ENCODE results near the gene PTPRN2. TPM values are rescaled to one million over a fixed set of nuclear protein-coding genes. Genes with fewer than 3 reads are reported as not detected.
"Not testable (repeated sequence)": the region's sequence is repeated elsewhere in the genome, so short reads cannot be mapped to it uniquely, and the experiment has no call there.

PTPRN2 gene
- total RNA-seq, 4 donors from 2014 or later, result 6.6 to 10.7 (median 8.2) TPM

- Histone ChIP-seq H3K36me3 (no peaks in the 10 kb centered on the region), H3K27me3 (no peaks in the 10 kb centered on the region), H3K9me3 (no peaks in the 10 kb centered on the region), H3K27ac (no peak overlapping the region), H3K4me3 (no peak overlapping the region), H3K4me1 (no peaks in the 10 kb centered on the region)
- no peak for DNase-seq (ENCODE audit: low spot score in 2 of 2)
- 70 to 77% methylated on average over 28 to 31 of the region's 32 CpGs for WGBS, 2 donors
- no peak for TF ChIP-seq EP300 (IDR thresholded peaks at IDR 0.05)
- no peak for TF ChIP-seq CTCF (IDR thresholded peaks at IDR 0.05)
- no peak for TF ChIP-seq POLR2A (IDR thresholded peaks at IDR 0.05)
Observed at GRCh38 chr7:157983502-157984422, 603.9 kb downstream of the PTPRN2 start.

GRCh38 chr7:157981778-157982177, 605.8 kb downstream of the PTPRN2 start:
- no peak overlapping the region for H3K27ac ChIP-seq
- H3K4me3 ChIP-seq, result no peak overlapping the region
- no peak for TF ChIP-seq EP300 (IDR thresholded peaks at IDR 0.05)
- TF ChIP-seq POLR2A (IDR thresholded peaks at IDR 0.05), result no peak
- no peak for TF ChIP-seq CTCF (IDR thresholded peaks at IDR 0.05)
- H3K27me3 ChIP-seq, result no peaks in the 10 kb centered on the region
- no peaks in the 10 kb centered on the region for H3K9me3 ChIP-seq
- DNase-seq (ENCODE audit: low spot score in 2 of 2), result no peak
- no peaks in the 10 kb centered on the region for H3K36me3 ChIP-seq
- WGBS, 2 donors, result 82 to 84% methylated on average over 5 of the region's 5 CpGs
- no peaks in the 10 kb centered on the region for H3K4me1 ChIP-seq

GRCh38 chr7:157980774-157981173, 606.8 kb downstream of the PTPRN2 start:
- no peak for DNase-seq (ENCODE audit: low spot score in 2 of 2)
- WGBS, 2 donors, result 48 to 56% methylated on average over 7 to 9 of the region's 9 CpGs
- Histone ChIP-seq H3K36me3 (no peaks in the 10 kb centered on the region), H3K9me3 (peaks cover 0 to 6% (median 0%) of the 10 kb centered on the region in 4 donors), H3K4me1 (no peaks in the 10 kb centered on the region), H3K4me3 (no peak overlapping the region), H3K27ac (no peak overlapping the region), H3K27me3 (no peaks in the 10 kb centered on the region)
- TF ChIP-seq POLR2A (IDR thresholded peaks at IDR 0.05) (no peak), CTCF (IDR thresholded peaks at IDR 0.05) (no peak), EP300 (IDR thresholded peaks at IDR 0.05) (no peak)

GRCh38 chr7:157980341-157980731, 607.3 kb downstream of the PTPRN2 start:
- not testable (repeated sequence) for H3K4me3 ChIP-seq; H3K27ac ChIP-seq; H3K36me3 ChIP-seq; DNase-seq (ENCODE audit: low spot score in 2 of 2); H3K4me1 ChIP-seq; H3K27me3 ChIP-seq
- peaks cover 0 to 10% (median 0%) of the 10 kb centered on the region in 4 donors for H3K9me3 ChIP-seq
- WGBS, 2 donors, result 81 to 85% methylated on average over 9 of the region's 9 CpGs

GRCh38 chr7:157979636-157980340, 607.8 kb downstream of the PTPRN2 start:
- Histone ChIP-seq H3K4me1 (no peaks in the 10 kb centered on the region), H3K9me3 (peaks cover 0 to 16% (median 0%) of the 10 kb centered on the region in 4 donors), H3K27ac (no peak overlapping the region), H3K36me3 (no peaks in the 10 kb centered on the region), H3K4me3 (no peak overlapping the region), H3K27me3 (no peaks in the 10 kb centered on the region)
- DNase-seq (ENCODE audit: low spot score in 2 of 2), result no peak
- WGBS, 2 donors, result 67 to 71% methylated on average over 13 to 14 of the region's 14 CpGs
- TF ChIP-seq EP300 (IDR thresholded peaks at IDR 0.05) (no peak), POLR2A (IDR thresholded peaks at IDR 0.05) (no peak), CTCF (IDR thresholded peaks at IDR 0.05) (no peak)
